NOMO-1 treated with dmso at 0.1 percent for 144 hours (cell line): ENCODE results near the gene KLF14.
A peak's percentile ranks its signal among the peaks of the same experiment; 100 is the strongest.
"Not testable (repeated sequence)": the region's sequence is repeated elsewhere in the genome, so short reads cannot be mapped to it uniquely, and the experiment has no call there.

Experiments used
- DNase-seq: peaks from one replicate; lab custom pipeline; 2025; ENCODE audit not compliant: unreplicated experiment; lab: John Stamatoyannopoulos, UW

KLF14 gene

GRCh38 chr7:130733931-130734814, at the start of gene KLF14:
TSS of gene KLF14 (minus strand) at chr7:130734207. CDS start at chr7:130734033, 174 bp downstream.
- no peak for DNase-seq

DNA sequence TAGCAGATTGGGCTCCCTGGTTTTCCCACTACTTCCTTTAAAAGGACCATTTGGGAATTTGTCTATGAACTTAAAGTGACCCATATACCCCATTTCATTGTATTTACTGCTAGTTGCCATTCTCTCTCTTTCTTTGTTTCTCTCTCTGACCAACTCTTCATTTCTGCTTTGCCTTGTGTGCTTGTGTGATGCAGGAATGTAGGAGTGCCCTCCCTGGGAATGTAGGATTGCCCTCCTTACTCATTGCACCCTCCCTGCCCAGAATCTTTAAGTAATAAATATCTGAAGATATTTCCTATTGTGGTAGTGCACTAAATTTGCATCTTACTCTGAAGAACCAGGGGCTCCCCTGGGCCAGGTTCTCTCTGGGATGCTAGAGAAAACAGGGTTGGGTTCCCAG, 47.3 kb upstream of the KLF14 start:
- DNase-seq = no peak

DNA sequence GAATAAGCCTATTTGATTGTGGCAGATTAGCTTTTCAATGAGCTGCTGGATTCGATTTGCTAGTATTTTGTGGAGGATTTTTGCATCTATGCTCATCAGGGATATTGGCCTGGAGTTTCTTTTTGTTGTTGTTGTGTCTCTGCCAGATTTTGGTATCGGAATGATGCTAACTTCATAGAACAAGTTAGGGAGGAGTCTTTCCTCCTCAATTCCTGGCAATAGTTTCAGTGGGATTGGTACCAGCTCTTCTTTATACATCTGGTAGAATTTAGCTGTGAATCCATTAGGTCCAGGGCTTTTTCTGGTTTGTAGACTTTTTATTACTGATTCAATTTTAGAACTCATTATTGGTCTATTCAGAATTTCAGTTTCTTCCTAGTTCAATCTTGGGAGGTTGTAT, 43.4 kb upstream of the KLF14 start:
- no peak for DNase-seq

DNA sequence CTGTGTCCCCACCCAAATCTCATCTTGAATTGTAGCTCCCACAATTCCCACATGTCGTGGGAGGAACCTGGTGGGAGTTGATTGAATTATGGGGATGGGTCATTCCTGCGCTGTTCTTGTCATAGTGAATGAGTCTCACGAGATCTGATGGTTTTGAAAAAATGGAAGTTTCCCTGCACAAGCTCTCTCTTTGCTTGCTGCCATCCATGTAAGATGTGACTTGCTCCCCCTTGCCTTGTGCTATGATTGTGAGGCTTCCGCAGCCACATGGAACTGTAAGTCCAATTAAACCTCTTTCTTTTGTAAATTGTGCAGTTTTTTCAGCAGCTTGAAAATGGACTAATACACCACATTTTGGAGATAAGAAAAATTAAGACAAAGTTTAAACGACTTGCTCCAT, 38.4 kb upstream of the KLF14 start:
- not testable (repeated sequence) for DNase-seq

DNA sequence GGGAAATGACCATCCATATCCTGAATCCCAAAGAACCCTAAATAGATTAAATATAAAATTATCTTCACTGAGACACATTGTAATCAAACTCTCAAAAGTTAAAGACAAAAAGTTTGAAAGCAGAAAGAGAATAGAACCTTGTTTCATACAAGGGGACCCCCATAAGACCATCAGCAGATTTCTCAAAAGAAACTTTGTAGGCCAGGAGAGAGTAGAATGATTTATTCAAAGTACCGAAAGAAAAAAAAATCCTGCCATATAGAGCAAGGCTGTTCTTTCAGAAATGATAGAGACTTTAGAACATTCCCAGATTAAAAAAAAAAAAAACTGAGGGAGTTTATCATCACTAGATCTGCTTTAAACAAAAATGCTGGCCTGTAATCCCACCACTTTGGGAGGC, 34.8 kb upstream of the KLF14 start:
- no peak for DNase-seq

DNA sequence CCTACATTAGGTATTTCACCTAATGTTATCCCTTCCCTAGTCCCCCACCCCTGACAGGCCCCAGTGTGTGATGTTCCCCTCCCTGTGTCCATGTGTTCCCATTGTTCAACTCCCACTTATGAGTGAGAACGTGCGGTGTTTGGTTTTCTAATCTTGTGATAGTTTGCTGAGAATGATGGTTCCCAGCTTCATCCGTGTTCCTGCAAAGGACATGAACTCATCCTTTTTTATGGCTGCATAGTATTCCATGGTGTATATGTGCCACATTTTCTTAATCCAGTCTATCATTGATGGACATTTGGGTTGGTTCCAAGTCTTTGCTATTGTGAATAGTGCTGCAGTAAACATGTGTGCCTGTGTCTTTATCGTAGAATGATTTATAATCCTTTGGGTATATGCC, 30.6 kb upstream of the KLF14 start:
- not testable (repeated sequence) for DNase-seq

DNA sequence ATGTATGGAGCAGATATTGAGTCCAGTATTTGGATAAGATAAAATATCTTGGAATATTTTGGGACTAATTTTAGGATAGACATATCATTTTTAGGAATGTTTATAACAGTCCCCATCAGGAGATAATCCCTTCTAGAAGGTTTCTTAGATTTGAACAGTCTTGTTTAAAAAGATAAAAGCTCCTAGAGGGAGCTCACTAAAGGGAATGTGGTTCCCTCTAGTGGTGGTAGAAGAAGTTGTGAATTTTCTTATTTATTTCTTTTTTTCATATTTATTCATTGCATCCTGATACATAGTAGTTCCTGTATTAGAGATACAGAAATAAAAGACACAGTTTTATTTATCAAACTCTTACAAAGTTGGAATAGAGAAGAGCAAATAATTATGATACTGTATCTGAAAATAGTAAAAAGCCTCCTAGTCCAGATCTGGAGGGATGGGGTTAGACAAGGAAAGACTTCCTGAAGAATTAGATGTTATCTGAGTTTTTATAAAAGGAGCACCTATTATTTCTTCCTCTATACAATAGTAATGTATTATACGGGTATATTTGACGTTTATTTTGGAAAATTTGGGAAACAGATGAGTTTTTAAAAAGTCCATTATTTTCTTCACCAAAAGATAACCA, 24.5 kb upstream of the KLF14 start:
- no peak for DNase-seq

- no peak for DNase-seq
Observed at GRCh38 chr7:130756316-130756715, 22.3 kb upstream of the KLF14 start.

DNA sequence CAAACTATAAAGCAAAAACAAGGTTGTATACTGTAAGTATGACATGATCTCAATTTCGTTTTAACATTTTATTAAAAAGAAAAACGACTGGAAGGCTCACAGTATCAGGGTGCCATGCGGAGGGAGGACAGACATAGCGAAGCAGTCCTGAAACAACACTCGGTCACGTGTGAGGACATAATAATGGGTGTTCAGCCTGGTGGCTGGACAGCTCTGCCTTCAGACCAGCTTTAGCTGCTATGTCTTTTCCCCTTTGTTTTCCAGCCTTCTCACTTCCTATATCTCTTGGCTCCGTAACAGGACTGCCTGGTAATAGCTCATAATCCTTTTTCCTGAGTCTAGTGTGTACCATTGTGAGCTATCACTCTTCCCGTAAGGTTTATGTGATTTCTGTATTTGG, 18.4 kb upstream of the KLF14 start:
- DNase-seq = no peak

GRCh38 chr7:130750755-130751154, 16.7 kb upstream of the KLF14 start:
- no peak for DNase-seq

- no peak for DNase-seq
Observed at GRCh38 chr7:130748531-130749389, 14.8 kb upstream of the KLF14 start.

DNA sequence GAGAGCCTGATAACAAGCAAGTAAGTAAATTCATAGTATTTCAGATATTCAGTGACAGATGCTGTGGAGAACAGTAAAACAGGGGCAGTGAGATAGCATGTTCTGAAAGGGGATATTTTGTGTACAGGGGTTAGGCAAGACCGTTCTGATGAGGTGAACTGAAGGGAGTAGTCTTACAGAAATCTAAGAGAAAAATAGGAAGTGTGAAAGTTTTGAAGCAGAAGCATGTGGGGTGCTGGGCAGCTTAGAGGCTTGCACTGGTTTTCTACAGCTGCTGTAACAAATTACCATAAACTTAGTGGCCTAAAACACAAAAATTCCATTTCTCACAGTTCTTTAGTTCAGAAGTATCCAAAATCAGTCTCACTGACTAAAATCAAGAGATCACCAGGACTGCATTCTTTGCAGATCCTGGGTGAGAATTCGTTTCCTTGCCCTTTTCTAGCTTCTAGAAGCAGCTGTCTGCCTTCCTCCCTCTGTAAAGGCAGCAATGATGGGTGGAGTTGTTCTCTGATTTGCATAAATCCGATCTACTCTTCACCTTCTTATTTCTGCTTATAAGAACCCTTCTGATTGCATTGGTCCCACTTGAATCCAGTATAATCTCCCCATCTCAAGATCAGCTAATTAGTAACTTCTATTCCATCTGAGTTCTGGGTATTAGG, 7.5 kb upstream of the KLF14 start:
- peak; percentile 36 for DNase-seq

GRCh38 chr7:130740606-130741005, 6.6 kb upstream of the KLF14 start:
- DNase-seq = no peak

- DNase-seq = no peak
Observed at GRCh38 chr7:130736298-130736900, 2.4 kb upstream of the KLF14 start.

DNA sequence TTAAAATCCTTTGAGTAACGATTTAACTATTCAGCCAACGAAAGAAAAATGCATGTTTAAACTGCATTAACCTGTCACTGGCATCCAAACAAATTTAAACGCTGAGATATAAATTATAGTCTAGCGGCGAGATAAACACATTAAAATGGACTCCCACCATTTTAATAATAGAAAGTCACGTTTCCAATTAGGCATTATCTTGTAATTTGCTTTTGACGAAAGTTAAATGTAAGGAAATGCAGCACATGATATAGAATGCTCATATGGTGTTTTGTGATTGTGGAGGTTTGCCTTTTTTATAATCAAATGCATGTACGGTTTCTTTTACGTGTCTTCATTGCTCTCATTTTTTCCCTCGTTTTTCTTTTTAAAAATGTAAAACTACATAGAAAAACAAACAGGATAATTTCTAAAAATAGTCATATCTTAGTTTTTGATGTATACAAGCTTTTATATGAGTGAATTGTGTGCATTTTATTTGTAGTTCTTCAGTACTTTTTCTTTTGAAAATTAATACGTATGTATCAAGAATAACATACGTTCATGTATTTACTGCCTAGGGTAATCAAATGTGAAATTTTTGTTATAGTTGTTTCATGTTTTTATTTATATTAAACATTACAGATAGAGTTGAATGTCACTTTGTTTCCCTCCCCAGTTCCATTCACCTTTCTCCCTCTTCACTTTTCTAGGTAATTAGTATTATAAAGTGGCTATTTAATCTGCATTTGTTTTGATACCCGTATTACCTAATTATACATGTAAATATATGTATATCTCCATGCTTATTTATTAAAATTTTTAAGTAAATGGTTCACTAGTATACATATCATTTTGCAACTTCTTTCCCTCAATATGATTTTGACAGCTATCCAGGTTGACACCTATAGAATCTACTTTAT, 1.1 kb upstream of the KLF14 start:
- DNase-seq = no peak

GRCh38 chr7:130732980-130733930, 752 bp downstream of the KLF14 start:
- no peak for DNase-seq

- no peak for DNase-seq
Observed at GRCh38 chr7:130723784-130724183, 10.2 kb downstream of the KLF14 start.

DNA sequence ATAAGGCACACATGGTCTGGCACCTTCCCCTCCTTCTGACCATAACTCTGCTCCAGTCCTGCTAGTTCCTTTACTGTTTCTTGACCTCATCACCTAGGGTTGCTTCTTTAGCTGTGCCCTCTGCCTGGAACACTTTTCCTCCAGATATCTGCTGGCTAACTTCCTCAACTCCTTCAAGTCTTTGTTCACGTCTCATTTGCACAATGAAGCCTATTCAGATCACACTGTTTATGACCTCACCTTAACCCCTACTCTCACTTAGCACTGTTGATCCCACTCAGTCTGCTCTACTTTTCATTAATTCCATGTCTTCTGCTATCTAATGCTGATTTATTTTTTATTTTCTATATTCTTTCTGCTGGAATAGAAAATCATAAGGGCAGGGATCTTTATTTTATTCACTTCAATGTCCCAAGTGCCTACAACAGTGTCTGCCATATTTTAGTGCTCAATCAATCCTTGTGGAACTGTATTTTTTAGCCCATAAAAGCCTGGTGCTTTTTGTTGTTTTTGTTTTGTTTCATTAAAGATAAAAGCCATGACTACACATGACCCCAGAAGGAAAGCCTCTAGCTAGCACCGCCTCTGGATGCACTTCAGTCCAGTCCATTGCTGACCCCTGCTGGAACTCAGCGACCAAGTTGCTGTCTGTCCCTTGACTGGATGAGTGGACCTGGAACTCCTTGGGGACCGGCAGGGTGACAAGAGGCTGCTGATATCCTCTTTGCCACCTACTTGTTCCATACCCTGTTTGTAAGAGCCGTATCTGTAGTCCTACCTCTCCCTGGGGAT, 12.3 kb downstream of the KLF14 start:
- DNase-seq = no peak
